ENCODE results near the gene RAB2B. TPM values are rescaled to one million over a fixed set of nuclear protein-coding genes. Genes with fewer than 3 reads are reported as not detected.

RAB2B gene
- total and polyA plus RNA-seq, 2 donors (not counting 1 experiment from before 2014, with no cell fraction given) = 27.8 to 31.7 TPM

GRCh38 chr14:21419528-21419927 is 57.2 kb downstream of the RAB2B start:
- no peaks in the 10 kb centered on the region for H3K27me3 ChIP-seq (ENCODE audit: control insufficient read depth, insufficient read depth, low read length)
- no peaks in the 10 kb centered on the region for H3K4me1 ChIP-seq (ENCODE audit: control insufficient read depth, extremely low read depth, insufficient read depth, low read length)
- no peak overlapping the region for H3K9ac ChIP-seq (ENCODE audit: insufficient read depth, low read length)
- H4K20me1 ChIP-seq (ENCODE audit: control insufficient read depth, extremely low read depth, insufficient read depth, low read length) = no peaks in the 10 kb centered on the region
- H3K4me2 ChIP-seq (ENCODE audit: extremely low read depth, insufficient read depth, low read length) = no peak overlapping the region
- H3K4me3 ChIP-seq (replicated peaks in 1 of 4; ENCODE audit: control extremely low read depth in 1 of 4, insufficient read depth in 1 of 4, low read depth in 3 of 4, low read length in 4 of 4) = no peak overlapping the region
- H3K36me3 ChIP-seq (ENCODE audit: control insufficient read depth, insufficient read depth, low read length) = peaks cover 6% of the 10 kb centered on the region
- no peak overlapping the region for H3K27ac ChIP-seq (ENCODE audit: insufficient read depth, low read length)
- no peaks in the 10 kb centered on the region for H3K9me3 ChIP-seq (ENCODE audit: control insufficient read depth, insufficient read depth, low read depth, low read length)
- TF ChIP-seq EZH2 (IDR thresholded peaks at IDR 0.05; ENCODE audit: low read length, missing control alignments) = no peak
- TF ChIP-seq, protein P1, sequence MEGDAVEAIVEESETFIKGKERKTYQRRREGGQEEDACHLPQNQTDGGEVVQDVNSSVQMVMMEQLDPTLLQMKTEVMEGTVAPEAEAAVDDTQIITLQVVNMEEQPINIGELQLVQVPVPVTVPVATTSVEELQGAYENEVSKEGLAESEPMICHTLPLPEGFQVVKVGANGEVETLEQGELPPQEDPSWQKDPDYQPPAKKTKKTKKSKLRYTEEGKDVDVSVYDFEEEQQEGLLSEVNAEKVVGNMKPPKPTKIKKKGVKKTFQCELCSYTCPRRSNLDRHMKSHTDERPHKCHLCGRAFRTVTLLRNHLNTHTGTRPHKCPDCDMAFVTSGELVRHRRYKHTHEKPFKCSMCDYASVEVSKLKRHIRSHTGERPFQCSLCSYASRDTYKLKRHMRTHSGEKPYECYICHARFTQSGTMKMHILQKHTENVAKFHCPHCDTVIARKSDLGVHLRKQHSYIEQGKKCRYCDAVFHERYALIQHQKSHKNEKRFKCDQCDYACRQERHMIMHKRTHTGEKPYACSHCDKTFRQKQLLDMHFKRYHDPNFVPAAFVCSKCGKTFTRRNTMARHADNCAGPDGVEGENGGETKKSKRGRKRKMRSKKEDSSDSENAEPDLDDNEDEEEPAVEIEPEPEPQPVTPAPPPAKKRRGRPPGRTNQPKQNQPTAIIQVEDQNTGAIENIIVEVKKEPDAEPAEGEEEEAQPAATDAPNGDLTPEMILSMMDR (conservative IDR thresholded peaks at IDR 0.05 in 1 of 2, IDR thresholded peaks at IDR 0.05 in 1 of 2; ENCODE audit: low read depth in 1 of 2, low read length in 2 of 2) = no peak
- H2AFZ ChIP-seq (ENCODE audit: low read length) = no peak overlapping the region
- DNase-seq (ENCODE audit: low read depth in 2 of 2) = no peak
- H3K79me2 ChIP-seq (ENCODE audit: control insufficient read depth, insufficient read depth, low read length) = no peaks in the 10 kb centered on the region

GRCh38 chr14:21415329-21415728 is 61.4 kb downstream of the RAB2B start:
- Histone ChIP-seq H3K79me2 (ENCODE audit: control insufficient read depth, insufficient read depth, low read length) (no peaks in the 10 kb centered on the region), H3K4me1 (ENCODE audit: control insufficient read depth, extremely low read depth, insufficient read depth, low read length) (no peaks in the 10 kb centered on the region), H3K4me2 (ENCODE audit: extremely low read depth, insufficient read depth, low read length) (no peak overlapping the region), H3K9ac (ENCODE audit: insufficient read depth, low read length) (no peak overlapping the region), H3K4me3 (replicated peaks in 1 of 4; ENCODE audit: control extremely low read depth in 1 of 4, insufficient read depth in 1 of 4, low read depth in 3 of 4, low read length in 4 of 4) (no peak overlapping the region), H3K36me3 (ENCODE audit: control insufficient read depth, insufficient read depth, low read length) (peaks cover 9% of the 10 kb centered on the region), H3K27ac (ENCODE audit: insufficient read depth, low read length) (no peak overlapping the region), H3K27me3 (ENCODE audit: control insufficient read depth, insufficient read depth, low read length) (no peaks in the 10 kb centered on the region), H4K20me1 (ENCODE audit: control insufficient read depth, extremely low read depth, insufficient read depth, low read length) (no peaks in the 10 kb centered on the region), H3K9me3 (ENCODE audit: control insufficient read depth, insufficient read depth, low read depth, low read length) (no peaks in the 10 kb centered on the region), H2AFZ (ENCODE audit: low read length) (no peak overlapping the region)
- no peak for TF ChIP-seq EZH2 (IDR thresholded peaks at IDR 0.05; ENCODE audit: low read length, missing control alignments)
- TF ChIP-seq, protein P1 (conservative IDR thresholded peaks at IDR 0.05 in 1 of 2, IDR thresholded peaks at IDR 0.05 in 1 of 2; ENCODE audit: low read depth in 1 of 2, low read length in 2 of 2) = no peak
- no peak for DNase-seq (ENCODE audit: low read depth in 2 of 2)

- H4K20me1 ChIP-seq (ENCODE audit: control insufficient read depth, extremely low read depth, insufficient read depth, low read length) = no peaks in the 10 kb centered on the region
- no peak overlapping the region for H3K27ac ChIP-seq (ENCODE audit: insufficient read depth, low read length)
- H3K4me1 ChIP-seq (ENCODE audit: control insufficient read depth, extremely low read depth, insufficient read depth, low read length) = no peaks in the 10 kb centered on the region
- peaks cover 7% of the 10 kb centered on the region for H3K36me3 ChIP-seq (ENCODE audit: control insufficient read depth, insufficient read depth, low read length)
- H3K9me3 ChIP-seq (ENCODE audit: control insufficient read depth, insufficient read depth, low read depth, low read length) = no peaks in the 10 kb centered on the region
- no peak overlapping the region for H3K4me3 ChIP-seq (replicated peaks in 1 of 4; ENCODE audit: control extremely low read depth in 1 of 4, insufficient read depth in 1 of 4, low read depth in 3 of 4, low read length in 4 of 4)
- H3K4me2 ChIP-seq (ENCODE audit: extremely low read depth, insufficient read depth, low read length) = no peak overlapping the region
- no peaks in the 10 kb centered on the region for H3K79me2 ChIP-seq (ENCODE audit: control insufficient read depth, insufficient read depth, low read length)
- no peaks in the 10 kb centered on the region for H3K27me3 ChIP-seq (ENCODE audit: control insufficient read depth, insufficient read depth, low read length)
- H3K9ac ChIP-seq (ENCODE audit: insufficient read depth, low read length) = no peak overlapping the region
- TF ChIP-seq EZH2 (IDR thresholded peaks at IDR 0.05; ENCODE audit: low read length, missing control alignments) = no peak
- TF ChIP-seq, protein P1 (conservative IDR thresholded peaks at IDR 0.05 in 1 of 2, IDR thresholded peaks at IDR 0.05 in 1 of 2; ENCODE audit: low read depth in 1 of 2, low read length in 2 of 2) = no peak
- no peak overlapping the region for H2AFZ ChIP-seq (ENCODE audit: low read length)
- no peak for DNase-seq (ENCODE audit: low read depth in 2 of 2)
These were observed 62.6 kb downstream of the RAB2B start for GRCh38 chr14:21414137-21414631.

Other genes with a start within 250 kb of the RAB2B start
- 671 and 885 TPM in 2 replicates for gene HNRNPC, start 207.5 kb downstream of the RAB2B start, total RNA-seq
- 543 and 766 TPM in 2 replicates for gene HNRNPC, start 207.5 kb downstream of the RAB2B start, polyA plus RNA-seq
- under 0.01 TPM in 1 of 2 replicates, not detected in the other for gene RPGRIP1, start 196.9 kb downstream of the RAB2B start, total RNA-seq
- gene RPGRIP1, start 196.9 kb downstream of the RAB2B start, polyA plus RNA-seq = 0.32 TPM in 1 of 2 replicates, not detected in the other
- gene SUPT16H, start 92.9 kb downstream of the RAB2B start, total RNA-seq = 66.1 and 69.6 TPM in 2 replicates
- gene SUPT16H, start 92.9 kb downstream of the RAB2B start, polyA plus RNA-seq = 58.7 and 83.2 TPM in 2 replicates
- 46.5 and 56.3 TPM in 2 replicates for gene CHD8, start 20.8 kb downstream of the RAB2B start, total RNA-seq
- 11.1 and 19.3 TPM in 2 replicates for gene CHD8, start 20.8 kb downstream of the RAB2B start, polyA plus RNA-seq
- gene TOX4, start 236 bp upstream of the RAB2B start, total RNA-seq = 19.8 and 30.6 TPM in 2 replicates
- gene TOX4, start 236 bp upstream of the RAB2B start, polyA plus RNA-seq = 86.1 and 92.5 TPM in 2 replicates
- gene METTL3, start 34.4 kb upstream of the RAB2B start, total RNA-seq = 54.4 and 59.9 TPM in 2 replicates
- 39.2 and 44.0 TPM in 2 replicates for gene METTL3, start 34.4 kb upstream of the RAB2B start, polyA plus RNA-seq
- gene SALL2, start 49.4 kb upstream of the RAB2B start, total RNA-seq = 3.1 and 3.5 TPM in 2 replicates
- 3.9 and 6.1 TPM in 2 replicates for gene SALL2, start 49.4 kb upstream of the RAB2B start, polyA plus RNA-seq
- not detected in 2 replicates for gene OR10G3, start 103.1 kb upstream of the RAB2B start, total RNA-seq
- gene OR10G3, start 103.1 kb upstream of the RAB2B start, polyA plus RNA-seq = not detected in 2 replicates
- gene OR10G2, start 158.0 kb upstream of the RAB2B start, total RNA-seq = not detected in 2 replicates
- not detected in 2 replicates for gene OR10G2, start 158.0 kb upstream of the RAB2B start, polyA plus RNA-seq
- not detected in 2 replicates for gene OR4E2, start 176.9 kb upstream of the RAB2B start, total RNA-seq
- gene OR4E2, start 176.9 kb upstream of the RAB2B start, polyA plus RNA-seq = not detected in 2 replicates
- not detected in 2 replicates for gene OR4E1, start 196.9 kb upstream of the RAB2B start, total RNA-seq
- gene OR4E1, start 196.9 kb upstream of the RAB2B start, polyA plus RNA-seq = not detected in 2 replicates

All from fibroblast of lung (primary cell).